HepG2 (cell line): Measurements from ENCODE around the gene CCDC148. TPM values are rescaled to one million over a fixed set of nuclear protein-coding genes. Genes with fewer than 3 reads are reported as not detected.

Experiments used
- CSRNP2 ChIP-seq: sonication (generic); formaldehyde crosslinking; conservative IDR thresholded peaks from 2 replicates; pipeline ENCODE4 v1.8.0; 2022; ENCODE audit warnings: low read depth, missing genetic modification reagents
- GMEB1 ChIP-seq: sonication (generic); formaldehyde crosslinking; IDR thresholded peaks from 2 replicates; pipeline ENCODE4 v1.5.1; 2020; ENCODE audit warnings: missing genetic modification reagents, mild to moderate bottlenecking, borderline replicate concordance
- HBP1 ChIP-seq: IDR thresholded peaks from 2 replicates; pipeline ENCODE4 v1.6.1; 2016; ENCODE audit warnings: low read depth, control low read depth
- HDAC1 ChIP-seq: sonication (generic); formaldehyde crosslinking; IDR thresholded peaks from 2 replicates; pipeline ENCODE4 v1.5.1; 2020; ENCODE audit warnings: mild to moderate bottlenecking, missing genetic modification reagents
- PLSCR1 ChIP-seq: sonication (generic); formaldehyde crosslinking; IDR thresholded peaks from 2 replicates; pipeline ENCODE4 v1.5.0; 2020; ENCODE audit warnings: missing genetic modification reagents, mild to moderate bottlenecking, borderline replicate concordance
- POLR2A ChIP-seq, 2 experiments: IDR thresholded peaks; 2 replicates each; pipeline ENCODE4 v1.6.1; 2011; ENCODE audit warnings: low read depth in 2 of 2, low read length in 2 of 2, mild to moderate bottlenecking in 1 of 2, moderate library complexity in 1 of 2; ENCODE audit not compliant: insufficient read depth in 1 of 2
- RXRA ChIP-seq: sonication (generic); formaldehyde crosslinking; IDR thresholded peaks from 2 replicates; pipeline ENCODE4 v1.5.1; 2020; ENCODE audit warnings: missing genetic modification reagents
- ZBTB4 ChIP-seq: sonication (generic); formaldehyde crosslinking; IDR thresholded peaks from 2 replicates; pipeline ENCODE4 v1.4.0; 2020; ENCODE audit warnings: missing genetic modification reagents, mild to moderate bottlenecking, borderline replicate concordance
- ZBTB49 ChIP-seq: sonication (generic); formaldehyde crosslinking; IDR thresholded peaks from 2 replicates; pipeline ENCODE4 v1.4.0; 2020; ENCODE audit warnings: missing genetic modification reagents, borderline replicate concordance
- ZMYM3 ChIP-seq: sonication (generic); formaldehyde crosslinking; IDR thresholded peaks from 2 replicates; pipeline ENCODE4 v1.5.1; 2020; ENCODE audit warnings: mild to moderate bottlenecking, missing genetic modification reagents
- ZNF281 ChIP-seq: sonication (generic); formaldehyde crosslinking; IDR thresholded peaks from 2 replicates; pipeline ENCODE4 v1.4.0; 2020; ENCODE audit warnings: missing genetic modification reagents, borderline replicate concordance
- ZNF329 ChIP-seq: sonication (generic); formaldehyde crosslinking; IDR thresholded peaks from 2 replicates; pipeline ENCODE4 v1.9.0; 2021; ENCODE audit warnings: low read depth, mild to moderate bottlenecking, missing genetic modification reagents
- polyA plus RNA-seq, 8 experiments: library from polyadenylated mRNA; depleted of rRNA in 3 of 8; stranded (reverse) in 7 of 8; unstranded in 1 of 8; fragments of >200 nt; fragmentation: Illumina TruSeq in 4 of 8; extraction: Trizol in 4 of 8; gene quantifications; 2 replicates each; pipeline versions ENCODE4 v1.2.1 to v1.2.3, GENCODE V29; 2011 to 2016; ENCODE audit warnings: low read depth in 4 of 8, missing spikeins in 1 of 8, mixed read lengths in 1 of 8; ENCODE audit not compliant: insufficient read depth in 1 of 8
- total RNA-seq, 5 experiments: library from RNA; depleted of rRNA; stranded (reverse); fragments of >200 nt; fragmentation: Illumina TruSeq; extraction: Trizol; gene quantifications; 2 replicates each; pipeline ENCODE4 v1.2.3, GENCODE V29; 2016; ENCODE audit warnings: low read depth in 1 of 5

The CCDC148 gene
- total and polyA plus RNA-seq, 2 of the 13 experiments (the other 11 are each of a cell fraction or from before 2014, with no cell fraction given) = 0.30 to 0.49 TPM

GRCh38 chr2:158457826-158458616 lies 1.5 kb upstream of the CCDC148 start (continued):
- TF ChIP-seq ZBTB49 (CRISPR knock-in tag) = no peak; the same call in 1 of the 2 replicates
- TF ChIP-seq GMEB1 (CRISPR knock-in tag) = no peak; the same call in 1 of the 2 replicates
- peak; percentile 95 for TF ChIP-seq HBP1 (CRISPR knock-in tag)
- TF ChIP-seq ZBTB4 (CRISPR knock-in tag) = peak; percentile 99
- TF ChIP-seq HDAC1 (CRISPR knock-in tag) = peak; percentile 97
- peak; percentile 88 to 89 for TF ChIP-seq POLR2A (IDR thresholded peaks at IDR 0.05; ENCODE audit: insufficient read depth in 1 of 2, low read depth in 2 of 2, low read length in 2 of 2)
- peak; percentile 86 for TF ChIP-seq ZNF329 (CRISPR knock-in tag)
- TF ChIP-seq ZMYM3 (CRISPR knock-in tag) = peak; percentile 94
- TF ChIP-seq CSRNP2 (CRISPR knock-in tag) = peak; percentile 90; the same call in 1 of the 2 replicates
- no peak for TF ChIP-seq PLSCR1
- TF ChIP-seq ZNF281 (CRISPR knock-in tag) = peak; percentile 83
- peak; percentile 97 for TF ChIP-seq RXRA (CRISPR knock-in tag)
